Measurements from ENCODE around the gene PPP2R2C.

The PPP2R2C gene

GRCh38 chr4:6277935-6278800, 194.2 kb downstream of the PPP2R2C start:
- no peak for DNase-seq

GRCh38 chr4:6277139-6277802, 195.1 kb downstream of the PPP2R2C start:
- DNase-seq, result no peak

GRCh38 chr4:6275898-6276806, 196.3 kb downstream of the PPP2R2C start:
- DNase-seq, result no peak

GRCh38 chr4:6275351-6275750, 197.1 kb downstream of the PPP2R2C start:
- DNase-seq, result no peak

GRCh38 chr4:6273661-6273990, 198.8 kb downstream of the PPP2R2C start:
- no peak for DNase-seq

GRCh38 chr4:6272863-6273660, 199.4 kb downstream of the PPP2R2C start:
- no peak for DNase-seq

GRCh38 chr4:6271701-6272465, 200.5 kb downstream of the PPP2R2C start:
- no peak for DNase-seq

GRCh38 chr4:6271206-6271605, 201.2 kb downstream of the PPP2R2C start:
- DNase-seq, result no peak

- DNase-seq, result no peak
These were observed 201.7 kb downstream of the PPP2R2C start for GRCh38 chr4:6270636-6271121.
